Measurements from ENCODE around the gene ADARB1. TPM values are rescaled to one million over a fixed set of nuclear protein-coding genes. Genes with fewer than 3 reads are reported as not detected.

ADARB1 gene
- total RNA-seq, 1 donor: 2.1 TPM

GRCh38 chr21:45086337-45086958 lies 12.1 kb downstream of the ADARB1 start:
- DNase-seq (ENCODE audit: low read depth): no peak

GRCh38 chr21:45087022-45087823 lies 12.8 kb downstream of the ADARB1 start:
- TF ChIP-seq CTCF (IDR thresholded peaks at IDR 0.05; ENCODE audit: insufficient read depth, low read length): no peak
- no peak overlapping the region for H3K4me3 ChIP-seq (ENCODE audit: low read depth, low read length)
- DNase-seq (ENCODE audit: low read depth): no peak

More at GRCh38 chr21:45086337-45086958, 12.1 kb downstream of the ADARB1 start:
- no peak overlapping the region for H3K4me3 ChIP-seq (ENCODE audit: low read depth, low read length)
- TF ChIP-seq CTCF (IDR thresholded peaks at IDR 0.05; ENCODE audit: insufficient read depth, low read length): no peak

DNA sequence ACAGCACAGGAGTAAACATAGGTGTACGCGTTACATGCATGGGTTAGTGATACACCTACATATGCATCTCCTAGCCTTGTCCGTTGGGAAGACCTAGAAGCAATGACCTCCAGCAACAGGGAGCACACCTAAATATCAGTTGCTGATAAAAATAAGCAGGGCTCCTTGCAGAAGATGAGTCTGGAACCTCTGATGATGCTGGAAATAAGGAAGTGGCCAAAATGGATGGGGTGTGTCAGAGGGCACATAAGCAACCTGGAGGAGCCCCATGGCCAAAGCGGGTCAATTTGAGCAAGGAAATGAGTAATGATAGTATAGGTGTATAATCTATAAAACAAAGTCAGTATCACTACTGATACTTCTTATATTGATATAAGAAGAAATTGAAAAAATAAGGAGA lies 13.7 kb downstream of the ADARB1 start:
- TF ChIP-seq CTCF (IDR thresholded peaks at IDR 0.05; ENCODE audit: insufficient read depth, low read length): no peak
- no peak overlapping the region for H3K4me3 ChIP-seq (ENCODE audit: low read depth, low read length)
- no peak for DNase-seq (ENCODE audit: low read depth)

DNA sequence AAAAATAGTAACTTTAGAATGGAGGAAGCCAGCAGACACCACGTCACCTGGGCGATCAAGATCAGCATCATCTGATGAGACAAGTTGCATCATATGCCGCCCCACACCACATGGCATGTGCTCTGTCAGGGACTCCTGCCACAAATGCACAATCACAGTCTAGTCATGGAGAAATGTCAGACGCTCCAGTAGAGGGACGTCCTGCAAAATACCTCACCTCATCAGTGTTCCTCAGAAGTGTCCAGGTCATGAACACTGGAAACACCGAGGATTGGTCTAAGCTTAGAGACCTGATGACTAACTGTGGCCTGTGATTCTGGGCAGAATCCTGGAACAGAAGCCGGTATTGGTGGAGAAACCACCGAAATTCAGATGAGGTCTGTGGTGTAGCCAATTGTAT lies 14.3 kb downstream of the ADARB1 start:
- no peak for DNase-seq (ENCODE audit: low read depth)
- TF ChIP-seq CTCF (IDR thresholded peaks at IDR 0.05; ENCODE audit: insufficient read depth, low read length): no peak
- no peak overlapping the region for H3K4me3 ChIP-seq (ENCODE audit: low read depth, low read length)

DNA sequence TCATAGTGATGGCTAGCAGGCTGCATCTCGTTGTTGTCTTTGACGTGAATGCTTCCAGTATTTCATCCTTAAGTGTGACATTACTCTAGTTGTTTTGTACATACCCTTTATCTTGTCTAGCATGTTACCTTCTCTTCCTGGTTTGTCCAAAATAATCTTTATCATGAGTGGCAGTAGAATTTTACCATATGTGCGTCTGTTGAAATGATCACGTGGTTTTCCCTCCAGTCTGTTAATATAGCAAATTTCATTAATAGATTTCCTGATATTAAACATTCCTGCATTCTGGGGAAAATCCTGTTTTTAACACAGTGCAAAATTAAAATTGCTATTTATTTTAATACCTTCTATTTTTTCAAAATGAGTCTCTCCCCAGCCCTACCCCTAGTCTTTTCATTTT lies 15.6 kb downstream of the ADARB1 start:
- no peak for DNase-seq (ENCODE audit: low read depth)
- H3K4me3 ChIP-seq (ENCODE audit: low read depth, low read length): no peak overlapping the region
- TF ChIP-seq CTCF (IDR thresholded peaks at IDR 0.05; ENCODE audit: insufficient read depth, low read length): no peak

GRCh38 chr21:45090966-45091365 lies 16.6 kb downstream of the ADARB1 start:
- TF ChIP-seq CTCF (IDR thresholded peaks at IDR 0.05; ENCODE audit: insufficient read depth, low read length): no peak
- no peak for DNase-seq (ENCODE audit: low read depth)

More at GRCh38 chr21:45090966-45091365, 16.6 kb downstream of the ADARB1 start:
- H3K4me3 ChIP-seq (ENCODE audit: low read depth, low read length): no peak overlapping the region
